ENCODE results near the gene CDK5. TPM values are rescaled to one million over a fixed set of nuclear protein-coding genes. Genes with fewer than 3 reads are reported as not detected.

The CDK5 gene
- total RNA-seq, 1 experiment from 2014 or later = 23.8 TPM

GRCh38 chr7:151010307-151011096 lies 47.2 kb downstream of the CDK5 start:
- H3K4me1 ChIP-seq = peaks cover 23% of the 10 kb centered on the region

GRCh38 chr7:151010037-151010306 lies 47.7 kb downstream of the CDK5 start:
- Histone ChIP-seq H3K4me3 (ENCODE audit: low read depth, low read length) (no peak overlapping the region), H3K9me3 (no peaks in the 10 kb centered on the region), H3K27me3 (replicated peaks; ENCODE audit: control insufficient read depth, insufficient read depth, low read length) (no peaks in the 10 kb centered on the region), H3K4me1 (peaks cover 23% of the 10 kb centered on the region), H3K36me3 (ENCODE audit: control insufficient read depth, insufficient read depth, low read length) (no peaks in the 10 kb centered on the region)
- POLR2A ChIA-PET = no interaction called here
- no TSS peak for BruUV-seq (replicated peaks)
- no peak for TF ChIP-seq CTCF (IDR thresholded peaks at IDR 0.05; ENCODE audit: insufficient read depth in 1 of 2, low read depth in 1 of 2, low read length in 1 of 2, severe bottlenecking in 1 of 2, unreplicated experiment in 1 of 2)
- DNase-seq = no peak
- Mint-ChIP-seq H3K4me3 (ENCODE audit: unreplicated experiment) (no peak overlapping the region), H3K27me3 (ENCODE audit: insufficient read depth, unreplicated experiment) (no peaks in the 10 kb centered on the region), H3K27ac (ENCODE audit: unreplicated experiment) (no peak overlapping the region), H3K36me3 (ENCODE audit: insufficient read depth, unreplicated experiment) (no peaks in the 10 kb centered on the region), H3K4me1 (ENCODE audit: low read depth, unreplicated experiment) (peaks cover 10% of the 10 kb centered on the region), H3K9me3 (ENCODE audit: unreplicated experiment) (no peaks in the 10 kb centered on the region)
- intact Hi-C loops (cut with micrococcal nuclease; ENCODE audit: unreplicated experiment) = loop anchor here (5.0 kb wide), 1 partner anchor 102 kb away; no protein-coding TSS in a partner anchor
- CTCF ChIA-PET = interaction anchor here (0.6 to 1.6 kb wide), 5 partner anchors 8 to 109 kb away, joined by 3 to 7 read pairs (median 5); no protein-coding TSS in a partner anchor

More at GRCh38 chr7:151010307-151011096, 47.2 kb downstream of the CDK5 start:
- no peak overlapping the region for H3K4me3 ChIP-seq (ENCODE audit: low read depth, low read length)
- peaks cover 10% of the 10 kb centered on the region for H3K4me1 Mint-ChIP-seq (ENCODE audit: low read depth, unreplicated experiment)
- no TSS peak for BruUV-seq (replicated peaks)
- H3K27ac Mint-ChIP-seq (ENCODE audit: unreplicated experiment) = peak overlapping the region; percentile 67
- H3K27me3 ChIP-seq (replicated peaks; ENCODE audit: control insufficient read depth, insufficient read depth, low read length) = no peaks in the 10 kb centered on the region
- H3K4me3 Mint-ChIP-seq (ENCODE audit: unreplicated experiment) = no peak overlapping the region
- no peaks in the 10 kb centered on the region for H3K36me3 Mint-ChIP-seq (ENCODE audit: insufficient read depth, unreplicated experiment)
- no peaks in the 10 kb centered on the region for H3K9me3 ChIP-seq
- ChIA-PET CTCF (interaction anchor here (1.3 to 1.6 kb wide), 2 partner anchors 8 to 24 kb away, joined by 3 to 7 read pairs; no protein-coding TSS in a partner anchor), POLR2A (no interaction called here)
- H3K27me3 Mint-ChIP-seq (ENCODE audit: insufficient read depth, unreplicated experiment) = no peaks in the 10 kb centered on the region
- intact Hi-C loops (cut with micrococcal nuclease; ENCODE audit: unreplicated experiment) = loop anchor here (5.0 kb wide), 1 partner anchor 102 kb away; no protein-coding TSS in a partner anchor
- H3K9me3 Mint-ChIP-seq (ENCODE audit: unreplicated experiment) = no peaks in the 10 kb centered on the region
- no peaks in the 10 kb centered on the region for H3K36me3 ChIP-seq (ENCODE audit: control insufficient read depth, insufficient read depth, low read length)
- no peak for DNase-seq
- no peak for TF ChIP-seq CTCF (IDR thresholded peaks at IDR 0.05; ENCODE audit: insufficient read depth in 1 of 2, low read depth in 1 of 2, low read length in 1 of 2, severe bottlenecking in 1 of 2, unreplicated experiment in 1 of 2)

- POLR2A ChIA-PET = no interaction called here
- Mint-ChIP-seq H3K36me3 (ENCODE audit: insufficient read depth, unreplicated experiment) (no peaks in the 10 kb centered on the region), H3K27ac (ENCODE audit: unreplicated experiment) (no peak overlapping the region), H3K4me1 (ENCODE audit: low read depth, unreplicated experiment) (peaks cover 10% of the 10 kb centered on the region), H3K9me3 (ENCODE audit: unreplicated experiment) (no peaks in the 10 kb centered on the region), H3K27me3 (ENCODE audit: insufficient read depth, unreplicated experiment) (peaks cover 1% of the 10 kb centered on the region), H3K4me3 (ENCODE audit: unreplicated experiment) (no peak overlapping the region)
- no TSS peak for BruUV-seq (replicated peaks)
- Histone ChIP-seq H3K9me3 (no peaks in the 10 kb centered on the region), H3K27me3 (replicated peaks; ENCODE audit: control insufficient read depth, insufficient read depth, low read length) (no peaks in the 10 kb centered on the region), H3K36me3 (ENCODE audit: control insufficient read depth, insufficient read depth, low read length) (no peaks in the 10 kb centered on the region), H3K4me3 (ENCODE audit: low read depth, low read length) (no peak overlapping the region), H3K4me1 (peaks cover 23% of the 10 kb centered on the region)
- intact Hi-C loops (cut with micrococcal nuclease; ENCODE audit: unreplicated experiment) = loop anchor here (2.0 to 5.0 kb wide), 2 partner anchors 47 to 103 kb away; no protein-coding TSS in a partner anchor
- TF ChIP-seq CTCF (IDR thresholded peaks at IDR 0.05; ENCODE audit: insufficient read depth in 1 of 2, low read depth in 1 of 2, low read length in 1 of 2, severe bottlenecking in 1 of 2, unreplicated experiment in 1 of 2) = no peak
- no peak for DNase-seq
- CTCF ChIA-PET = interaction anchor here (0.6 to 1.6 kb wide), 5 partner anchors 9 to 110 kb away, joined by 3 to 7 read pairs (median 5); no protein-coding TSS in a partner anchor
Observed at GRCh38 chr7:151009327-151010036, 48.2 kb downstream of the CDK5 start.
